PC-9 (cell line): ENCODE measurements around the gene MATCAP1.

ENCODE experiments used
- EZH2 ChIP-seq: fragments of 200-600 bp; sonication (generic); IDR thresholded peaks from 2 replicates; pipeline ENCODE4 v1.8.0; 2017; ENCODE audit warnings: antibody characterized with exemption, low read depth
- TF ChIP-seq, protein P1 (sequence below): fragments of 200-600 bp; sonication (generic); conservative IDR thresholded peaks from 2 replicates; pipeline ENCODE4 v1.6.1; 2017; ENCODE audit warnings: mixed run types, antibody characterized with exemption, mild to moderate bottlenecking, moderate library complexity

DNA sequence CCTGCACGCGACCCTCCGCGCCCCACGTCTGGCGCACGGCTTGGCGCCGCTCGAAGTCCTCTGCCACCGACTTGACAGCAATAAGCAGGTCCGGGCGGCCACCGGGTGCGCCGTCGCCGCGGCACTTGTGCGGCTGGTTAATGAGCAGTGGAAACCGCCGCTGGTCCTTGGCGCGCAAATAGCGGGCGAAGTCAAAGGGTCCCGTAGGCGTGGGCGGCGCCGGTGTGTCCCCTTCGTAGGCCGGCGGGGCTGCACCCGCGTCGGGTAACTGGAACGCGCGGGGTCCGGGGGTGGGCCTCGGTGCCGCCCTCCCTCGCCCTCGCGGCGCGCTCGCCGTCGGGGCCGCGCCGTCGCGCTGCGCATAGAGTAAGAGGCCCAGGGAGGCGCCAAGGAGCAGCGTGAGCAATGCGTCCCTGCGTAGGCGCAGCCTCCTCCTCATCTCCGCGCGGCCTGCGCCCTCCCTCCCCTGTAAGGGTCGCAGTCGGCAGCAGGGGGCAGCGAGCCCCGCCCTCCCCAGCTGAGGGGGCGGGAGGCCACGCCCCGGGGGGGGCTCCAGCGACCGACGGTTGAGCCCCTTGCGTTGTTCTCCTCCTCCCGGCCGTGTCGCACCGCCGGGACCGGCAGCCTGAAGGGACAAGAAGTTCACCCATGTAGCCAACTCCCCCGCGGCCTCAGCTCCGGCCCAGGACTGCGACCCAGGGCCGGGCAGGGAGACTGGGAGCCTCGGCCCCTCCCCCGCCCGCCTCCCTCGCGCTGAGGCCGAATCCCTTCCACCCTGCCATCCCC, 33.5 kb downstream of the MATCAP1 start:
- TF ChIP-seq, protein P1, sequence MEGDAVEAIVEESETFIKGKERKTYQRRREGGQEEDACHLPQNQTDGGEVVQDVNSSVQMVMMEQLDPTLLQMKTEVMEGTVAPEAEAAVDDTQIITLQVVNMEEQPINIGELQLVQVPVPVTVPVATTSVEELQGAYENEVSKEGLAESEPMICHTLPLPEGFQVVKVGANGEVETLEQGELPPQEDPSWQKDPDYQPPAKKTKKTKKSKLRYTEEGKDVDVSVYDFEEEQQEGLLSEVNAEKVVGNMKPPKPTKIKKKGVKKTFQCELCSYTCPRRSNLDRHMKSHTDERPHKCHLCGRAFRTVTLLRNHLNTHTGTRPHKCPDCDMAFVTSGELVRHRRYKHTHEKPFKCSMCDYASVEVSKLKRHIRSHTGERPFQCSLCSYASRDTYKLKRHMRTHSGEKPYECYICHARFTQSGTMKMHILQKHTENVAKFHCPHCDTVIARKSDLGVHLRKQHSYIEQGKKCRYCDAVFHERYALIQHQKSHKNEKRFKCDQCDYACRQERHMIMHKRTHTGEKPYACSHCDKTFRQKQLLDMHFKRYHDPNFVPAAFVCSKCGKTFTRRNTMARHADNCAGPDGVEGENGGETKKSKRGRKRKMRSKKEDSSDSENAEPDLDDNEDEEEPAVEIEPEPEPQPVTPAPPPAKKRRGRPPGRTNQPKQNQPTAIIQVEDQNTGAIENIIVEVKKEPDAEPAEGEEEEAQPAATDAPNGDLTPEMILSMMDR = no peak
- TF ChIP-seq EZH2 = no peak
